Inflammatory macrophage (primary cell): ENCODE measurements around the gene CELA2B.

ENCODE experiments used
- DNase-seq, 2 donors: peaks; one replicate each; pipeline ENCODE4 v3.0.0-alpha.2; 2020 to 2022

The CELA2B gene

GRCh38 chr1:15526490-15527339 lies 50.8 kb downstream of the CELA2B start, which contains the start of gene DNAJC16:
Gene DNAJC16 (plus strand): TSS chr1:15526848. CDS start chr1:15529106, 2,258 bp downstream.
- peak; percentile 100 for DNase-seq

GRCh38 chr1:15531003-15531402 lies 55.1 kb downstream of the CELA2B start:
- DNase-seq, result no peak

GRCh38 chr1:15531682-15532081 lies 55.8 kb downstream of the CELA2B start:
- DNase-seq, result peak in 1 of 2 donors; percentile 31

GRCh38 chr1:15538771-15539170 lies 62.9 kb downstream of the CELA2B start:
- no peak for DNase-seq

GRCh38 chr1:15540186-15540585 lies 64.3 kb downstream of the CELA2B start:
- no peak for DNase-seq
